B cell (primary cell): ENCODE results near the gene CHD1. TPM values are rescaled to one million over a fixed set of nuclear protein-coding genes. Genes with fewer than 3 reads are reported as not detected.

ENCODE experiments used
- ATAC-seq: fragments of 200-7000 bp; cut with Tn5 transposase; one replicate; pipeline ENCODE4 v1.10.0; 2021; ENCODE audit warnings: low read depth, mild to moderate bottlenecking, moderate number of reproducible peaks, moderate library complexity
- CTCF ChIA-PET: fragments of 350-600 bp; sonication (Branson Sonifier 250); formaldehyde crosslinking; loops from one replicate; lab custom pipeline; 2021; ENCODE audit warnings: antibody characterized with exemption, inconsistent platforms; lab: Charles Lee
- POLR2A ChIA-PET: fragments of 350-600 bp; sonication (Branson Sonifier 250); formaldehyde crosslinking; loops from one replicate; lab custom pipeline; 2021; ENCODE audit warnings: antibody characterized with exemption; lab: Charles Lee
- DNase-seq: peaks from one replicate; pipeline ENCODE4 v3.0.0; 2013
- H2AFZ ChIP-seq: 2 replicates; pipeline ENCODE4 v1.6.1; 2012; ENCODE audit warnings: mild to moderate bottlenecking, low read depth, low read length; ENCODE audit not compliant: insufficient read depth, poor library complexity, severe bottlenecking
- H3K27ac ChIP-seq, 2 donors: 1 replicate in 1 of 2; 2 replicates in 1 of 2; pipeline ENCODE4 v1.5.1; 2012 to 2013; ENCODE audit warnings: low read length in 2 of 2, mild to moderate bottlenecking in 2 of 2, moderate library complexity in 1 of 2
- H3K27me3 ChIP-seq, 4 experiments: fragments of 200-600 bp in 1 of 4; sonication (generic) in 1 of 4; replicated peaks in 1 of 4; 1 replicate in 2 of 4; 2 replicates in 2 of 4; pipeline versions ENCODE4 v1.6.1 to v1.7.0; 2013 to 2016; ENCODE audit warnings: low read length in 3 of 4, mild to moderate bottlenecking in 2 of 4, mixed read lengths in 1 of 4, moderate library complexity in 1 of 4; ENCODE audit not compliant: insufficient read depth in 4 of 4, control insufficient read depth in 3 of 4; ENCODE audit errors: control extremely low read depth in 1 of 4
- H3K36me3 ChIP-seq, 2 experiments: replicated peaks in 1 of 2; 1 replicate in 1 of 2; 2 replicates in 1 of 2; pipeline versions ENCODE4 v1.6.1 to v1.7.1; 2013; ENCODE audit warnings: low read length in 1 of 2; ENCODE audit not compliant: insufficient read depth in 2 of 2, control insufficient read depth in 1 of 2; ENCODE audit errors: control extremely low read depth in 1 of 2, extremely low read depth in 1 of 2
- H3K4me1 ChIP-seq, 2 donors: fragments of 200-600 bp in 1 of 2; sonication (generic) in 1 of 2; 1 replicate in 1 of 2; 2 replicates in 1 of 2; pipeline versions ENCODE4 v1.5.1 to v1.6.1; 2013 to 2017; ENCODE audit warnings: low read length in 2 of 2; ENCODE audit not compliant: control insufficient read depth in 2 of 2, insufficient read depth in 2 of 2
- H3K4me2 ChIP-seq: replicated peaks from 2 replicates; pipeline ENCODE3; 2012; ENCODE audit warnings: mild to moderate bottlenecking, low read depth, low read length; ENCODE audit not compliant: poor library complexity, severe bottlenecking
- H3K4me3 ChIP-seq, 5 experiments: fragments of 200-600 bp in 1 of 5; sonication (generic) in 1 of 5; 1 replicate in 3 of 5; 2 replicates in 2 of 5; pipeline versions ENCODE4 v1.5.1 to v1.7.0; 2011 to 2016; ENCODE audit warnings: low read length in 4 of 5, mild to moderate bottlenecking in 4 of 5, low read depth in 2 of 5, control low read depth in 1 of 5, moderate library complexity in 1 of 5; ENCODE audit not compliant: insufficient read depth in 1 of 5; ENCODE audit errors: control extremely low read depth in 1 of 5, extremely low read depth in 1 of 5
- H3K79me2 ChIP-seq: fragments of 200-600 bp; sonication (generic); one replicate; pipeline ENCODE4 v1.6.0; 2016; ENCODE audit warnings: low read length; ENCODE audit not compliant: control insufficient read depth, insufficient read depth
- H3K9ac ChIP-seq: fragments of 200-600 bp; sonication (generic); 2 replicates; pipeline ENCODE4 v1.6.1; 2017; ENCODE audit warnings: mild to moderate bottlenecking, low read length, moderate library complexity
- H3K9me3 ChIP-seq, 3 donors: one replicate each; pipeline versions ENCODE4 v1.6.1 to v1.7.1; 2013; ENCODE audit warnings: low read length in 2 of 3; ENCODE audit not compliant: control insufficient read depth in 2 of 3, insufficient read depth in 1 of 3; ENCODE audit errors: control extremely low read depth in 1 of 3
- H4K20me1 ChIP-seq: 2 replicates; pipeline ENCODE4 v1.6.0; 2012; ENCODE audit warnings: mild to moderate bottlenecking, low read length; ENCODE audit not compliant: insufficient read depth, control insufficient read depth, poor library complexity, severe bottlenecking
- H3K27ac Mint-ChIP-seq: one replicate; pipeline ENCODE4 v1.8.0; 2021; ENCODE audit warnings: mixed read lengths
- H3K27me3 Mint-ChIP-seq: one replicate; pipeline ENCODE4 v1.8.0; 2021; ENCODE audit warnings: mixed read lengths
- H3K4me1 Mint-ChIP-seq: one replicate; pipeline ENCODE4 v1.8.0; 2021; ENCODE audit warnings: mixed read lengths
- H3K4me3 Mint-ChIP-seq: one replicate; pipeline ENCODE4 v1.8.0; 2021; ENCODE audit warnings: mixed read lengths
- H3K9me3 Mint-ChIP-seq: one replicate; pipeline ENCODE4 v1.8.0; 2022; ENCODE audit warnings: mixed read lengths; ENCODE audit not compliant: insufficient read depth
- CTCF ChIP-seq: fragments of 200-600 bp; IDR thresholded peaks from one replicate; pipeline ENCODE4 v1.8.0; 2022; ENCODE audit warnings: antibody characterized with exemption, mild to moderate bottlenecking
- EZH2 ChIP-seq: IDR thresholded peaks from 2 replicates; pipeline ENCODE4 v1.6.1; 2012; ENCODE audit warnings: borderline replicate concordance, low read depth, mild to moderate bottlenecking, moderate library complexity, low read length; ENCODE audit not compliant: insufficient read depth, poor library complexity, severe bottlenecking
- WGBS: methylation state at CpG from one replicate; pipeline ENCODE4 v1.1.5; 2013; ENCODE audit warnings: missing lambda C conversion rate; ENCODE audit not compliant: insufficient coverage; 5-methylcytosine and 5-hydroxymethylcytosine counted together
- intact Hi-C: fragments of 100-400 bp; cut with micrococcal nuclease; formaldehyde crosslinking; loops from one replicate; pipeline ENCODE4 v1.10.0; 2022
- polyA plus RNA-seq: library from polyadenylated mRNA; depleted of rRNA; stranded (reverse); fragments of >200 nt; gene quantifications from 2 replicates; pipeline ENCODE4 v1.2.3, GENCODE V29; 2012
- total RNA-seq, 2 donors: library from RNA; stranded (reverse); fragments of 120-200 nt in 1 of 2; gene quantifications; 1 replicate in 1 of 2; 2 replicates in 1 of 2; pipeline versions ENCODE4 v1.2.3 to v1.2.4, GENCODE V29; 2013 to 2022

CHD1 gene
- total and polyA plus RNA-seq, 2 donors (not counting 1 experiment from before 2014, with no cell fraction given), result 27.8 to 91.4 TPM

GRCh38 chr5:98927989-98928872 is 576 bp downstream of the CHD1 start:
- WGBS, result under 1% methylated on average over 105 of the region's 106 CpGs
- Histone ChIP-seq H3K36me3 (peaks cover 4 to 29% of the 10 kb centered on the region in 2 experiments), H2AFZ (peak overlapping the region; percentile 72), H3K9me3 (no peaks in the 10 kb centered on the region), H3K4me1 (peaks cover 30 to 41% of the 10 kb centered on the region in 2 donors), H3K27me3 (no peaks in the 10 kb centered on the region), H3K4me2 (peak overlapping the region; percentile 81), H3K9ac (peak overlapping the region; percentile 100), H3K27ac (peak overlapping the region; percentile 93 to 99), H3K79me2 (peaks cover 84% of the 10 kb centered on the region), H4K20me1 (peaks cover 14% of the 10 kb centered on the region), H3K4me3 (peak overlapping the region; percentile 92 to 99 (median 97))
- CTCF ChIA-PET, result interaction anchor here (0.6 to 4.3 kb wide), 6 partner anchors 24 to 1975 kb away, joined by 3 to 32 read pairs (median 8); partner anchors contain the start of gene ST8SIA4
- no peaks in the 10 kb centered on the region for H3K9me3 Mint-ChIP-seq
- POLR2A ChIA-PET, result interaction anchor here (1.5 to 2.6 kb wide), 5 partner anchors 17 to 132 kb away, joined by 3 to 22 read pairs (median 9); no protein-coding TSS in a partner anchor
- H3K27me3 Mint-ChIP-seq, result no peaks in the 10 kb centered on the region
- H3K4me3 Mint-ChIP-seq, result peak overlapping the region; percentile 98
- H3K27ac Mint-ChIP-seq, result peak overlapping the region; percentile 100
- no peak for DNase-seq
- TF ChIP-seq EZH2, result no peak
- no peak for TF ChIP-seq CTCF
- ATAC-seq, result peak; percentile 17
- H3K4me1 Mint-ChIP-seq, result peaks cover 63% of the 10 kb centered on the region
- intact Hi-C loops, result loop anchor here (1.0 to 5.0 kb wide), 4 partner anchors 49 to 1745 kb away; partner anchors contain the start of gene RIOK2
